Activated CD4-positive, alpha-beta T cell treated with anti-CD3 and anti-CD28 coated beads for 1 hour (primary cell): ENCODE data around the gene WRNIP1.
A peak's percentile ranks its signal among the peaks of the same experiment; 100 is the strongest.

Experiments
- DNase-seq: peaks from one replicate; pipeline ENCODE4 v3.0.0-alpha.2; 2020

Gene WRNIP1

DNA sequence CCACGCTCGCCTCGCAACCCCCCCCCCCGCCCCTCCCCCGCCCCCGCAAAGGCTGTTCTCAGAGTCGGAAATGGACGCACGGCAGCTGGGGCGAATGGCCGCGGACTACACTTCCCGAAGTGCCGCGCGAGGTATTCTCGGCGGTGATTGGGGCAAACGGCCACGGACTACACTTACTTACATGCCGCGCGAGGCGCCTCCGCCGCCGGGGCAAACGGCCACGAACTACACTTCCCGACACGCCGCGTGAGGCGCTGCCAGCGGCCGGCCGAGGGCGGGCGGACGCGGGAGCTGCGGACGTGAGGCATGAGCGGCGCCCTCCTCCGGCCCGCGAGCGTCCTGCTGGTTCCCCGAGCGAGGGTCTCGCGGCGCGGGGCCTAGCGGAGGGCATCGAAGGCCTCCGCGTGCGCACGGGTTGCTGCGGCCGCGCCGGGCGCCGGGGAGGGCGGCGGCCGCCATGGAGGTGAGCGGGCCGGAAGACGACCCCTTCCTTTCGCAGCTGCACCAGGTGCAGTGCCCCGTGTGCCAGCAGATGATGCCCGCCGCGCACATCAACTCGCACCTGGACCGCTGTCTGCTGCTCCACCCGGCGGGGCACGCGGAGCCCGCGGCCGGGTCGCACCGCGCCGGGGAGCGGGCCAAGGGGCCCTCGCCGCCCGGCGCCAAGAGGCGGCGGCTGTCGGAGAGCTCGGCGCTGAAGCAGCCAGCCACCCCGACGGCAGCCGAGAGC, at the start of gene WRNIP1:
TSS of gene WRNIP1 (plus strand) at position 228 of the 730 bp plus-strand sequence. CDS start at position 458, 230 bp downstream.
- peak; percentile 97 for DNase-seq

DNA sequence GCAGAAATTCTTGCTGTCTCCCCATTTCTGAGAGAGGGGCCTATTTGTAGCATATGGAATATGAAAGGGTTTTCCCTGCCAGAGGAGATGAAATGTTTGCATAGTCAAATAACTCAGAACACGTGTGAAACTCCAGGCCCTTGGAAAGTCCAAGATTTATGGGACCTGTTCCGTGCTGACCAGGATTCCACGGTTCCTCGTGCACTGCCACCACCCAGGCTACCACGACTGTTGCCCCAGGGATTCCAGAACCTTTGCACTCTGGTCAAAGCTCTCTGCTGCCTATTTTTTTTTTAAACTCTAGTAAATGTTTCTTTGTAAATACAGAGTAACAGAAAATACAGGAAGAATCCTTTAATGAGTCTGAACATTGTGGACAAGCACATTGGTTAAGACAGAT, 49.5 kb upstream of the WRNIP1 start:
- no peak for DNase-seq

DNA sequence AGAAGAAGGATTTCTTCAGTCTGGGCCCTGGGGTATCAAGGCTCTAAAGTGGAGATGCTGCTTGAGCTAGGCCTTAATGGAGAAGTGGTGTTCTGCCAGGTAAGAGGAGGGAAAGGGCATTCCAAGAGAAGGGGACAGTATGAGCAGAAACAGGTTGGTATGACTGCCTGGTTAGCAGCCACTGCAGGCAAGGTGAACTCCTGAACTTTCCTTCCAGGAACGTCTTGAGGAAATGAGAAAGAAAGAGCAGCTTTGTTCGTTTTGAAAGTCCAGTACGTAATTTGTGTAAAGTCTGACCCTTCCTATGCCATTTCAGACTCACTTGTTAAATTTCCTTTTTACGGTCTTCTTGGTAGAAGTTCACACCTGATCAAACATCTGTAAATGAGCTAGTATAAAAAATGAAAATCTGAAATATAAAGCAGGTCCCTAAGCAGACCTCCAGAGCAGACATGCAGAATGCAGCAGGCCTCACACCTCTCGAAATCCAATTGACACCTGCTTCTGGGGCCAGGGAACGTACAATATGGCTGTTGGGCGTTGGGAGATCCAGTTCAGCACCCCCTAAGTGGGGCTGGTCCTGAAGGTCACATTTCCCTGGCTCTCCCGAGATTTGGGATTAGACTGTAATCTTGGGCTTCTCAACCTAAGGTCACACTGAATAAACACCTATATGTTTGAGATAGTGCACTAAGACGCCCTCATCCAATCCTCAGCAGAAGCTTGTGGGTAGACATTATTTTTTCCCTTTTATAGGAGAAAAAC, 48.1 kb upstream of the WRNIP1 start:
- DNase-seq, result no peak

DNA sequence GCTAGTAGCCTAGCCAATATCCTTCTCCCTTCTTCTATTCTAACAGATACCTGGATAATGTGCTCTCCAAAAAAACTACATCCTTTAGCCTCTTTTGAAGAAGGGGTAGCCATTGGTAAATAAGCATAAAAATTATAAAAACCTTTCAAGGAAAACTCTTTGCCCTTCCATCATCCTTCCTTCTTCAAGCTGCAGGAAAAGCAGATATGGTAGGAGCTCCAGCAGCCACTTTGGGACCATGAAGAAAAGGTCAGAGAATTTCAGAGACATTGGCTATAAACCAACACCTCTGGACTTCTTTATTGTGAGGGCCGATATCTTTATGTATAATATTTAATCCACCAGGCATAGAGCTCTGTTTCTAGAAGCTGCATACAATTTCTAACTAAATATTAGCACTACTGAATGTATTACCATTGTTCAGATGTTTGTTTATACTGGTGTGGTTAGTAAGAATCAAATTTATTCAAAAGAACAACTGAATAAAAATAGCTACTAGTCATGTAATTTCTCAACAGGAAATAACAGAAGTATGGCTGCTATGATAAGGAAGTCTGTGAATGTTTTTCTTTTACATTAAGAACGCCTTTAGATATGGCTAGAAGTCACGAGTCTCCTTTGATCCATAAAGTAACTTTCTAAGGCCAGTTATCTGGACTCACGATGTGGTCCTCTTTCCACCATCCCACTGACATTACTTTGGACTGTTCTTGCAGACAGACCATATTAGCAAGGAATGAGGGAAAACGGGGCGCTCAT, 46.7 kb upstream of the WRNIP1 start:
- DNase-seq, result no peak

DNA sequence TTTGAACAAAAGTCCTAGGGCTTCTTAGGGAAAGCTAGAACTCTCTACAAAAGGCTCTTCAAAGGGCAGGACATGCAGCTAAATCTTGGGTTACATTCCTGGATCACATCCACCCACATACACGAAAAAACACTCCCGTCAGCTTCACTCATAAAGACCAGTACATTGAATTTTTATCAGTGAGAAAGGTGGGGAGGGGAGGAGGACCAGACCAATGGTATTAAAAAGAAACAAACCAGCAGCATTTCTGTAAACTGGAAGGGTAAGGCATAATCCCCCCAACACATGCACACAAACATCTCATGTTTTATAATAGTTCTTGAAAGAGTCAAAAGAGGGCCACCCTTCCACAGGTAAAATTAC, 46.1 kb upstream of the WRNIP1 start:
- DNase-seq, result no peak

DNA sequence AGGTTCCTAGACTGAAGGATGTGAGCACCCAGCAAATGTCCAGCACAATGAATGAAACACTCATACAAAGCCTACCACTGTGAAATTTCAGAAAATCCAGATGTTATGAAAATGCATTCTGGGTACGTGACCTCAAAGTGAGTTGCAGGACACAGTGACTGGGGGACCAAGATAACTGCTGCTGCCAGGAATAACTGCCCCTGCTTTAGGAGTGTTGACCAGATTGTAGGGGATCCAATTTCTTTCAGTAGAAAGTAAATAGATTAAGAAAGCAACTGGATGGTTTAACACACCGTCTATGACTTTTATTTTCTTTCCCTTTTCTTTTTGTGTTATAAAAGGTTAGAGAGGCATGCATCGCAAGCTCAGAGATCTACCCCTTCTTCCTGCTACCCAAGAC, 44.0 kb upstream of the WRNIP1 start:
- no peak for DNase-seq

DNA sequence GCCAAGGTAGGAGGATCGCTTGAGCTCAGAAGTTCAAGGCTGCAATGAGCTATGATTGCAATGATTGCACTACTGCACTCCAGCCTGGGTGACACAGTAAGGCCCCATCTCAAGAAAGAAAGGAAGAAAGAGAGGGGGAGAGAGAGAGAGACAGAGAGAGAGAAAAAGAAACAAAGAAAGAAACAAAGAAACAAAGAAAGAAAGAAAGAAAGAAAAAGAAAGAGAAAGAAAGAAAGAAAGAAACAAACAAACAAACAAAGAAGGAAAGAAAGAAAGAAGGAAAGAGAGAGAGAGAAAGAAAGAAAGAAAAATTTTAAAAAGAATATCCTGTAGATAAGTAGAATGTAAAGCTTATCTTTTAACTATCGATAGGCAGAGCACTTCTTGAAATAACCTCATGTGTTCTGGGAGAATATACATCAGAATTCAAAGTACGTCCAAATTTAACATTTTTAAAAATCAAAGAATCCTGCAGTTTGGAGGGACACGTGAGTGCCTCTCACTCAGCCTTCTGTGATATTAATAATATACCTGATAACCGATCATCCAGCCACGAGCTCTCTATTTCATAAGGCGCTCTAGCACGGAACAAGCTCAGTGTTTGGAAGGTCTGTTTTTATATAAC, 39.7 kb upstream of the WRNIP1 start:
- no peak for DNase-seq

DNA sequence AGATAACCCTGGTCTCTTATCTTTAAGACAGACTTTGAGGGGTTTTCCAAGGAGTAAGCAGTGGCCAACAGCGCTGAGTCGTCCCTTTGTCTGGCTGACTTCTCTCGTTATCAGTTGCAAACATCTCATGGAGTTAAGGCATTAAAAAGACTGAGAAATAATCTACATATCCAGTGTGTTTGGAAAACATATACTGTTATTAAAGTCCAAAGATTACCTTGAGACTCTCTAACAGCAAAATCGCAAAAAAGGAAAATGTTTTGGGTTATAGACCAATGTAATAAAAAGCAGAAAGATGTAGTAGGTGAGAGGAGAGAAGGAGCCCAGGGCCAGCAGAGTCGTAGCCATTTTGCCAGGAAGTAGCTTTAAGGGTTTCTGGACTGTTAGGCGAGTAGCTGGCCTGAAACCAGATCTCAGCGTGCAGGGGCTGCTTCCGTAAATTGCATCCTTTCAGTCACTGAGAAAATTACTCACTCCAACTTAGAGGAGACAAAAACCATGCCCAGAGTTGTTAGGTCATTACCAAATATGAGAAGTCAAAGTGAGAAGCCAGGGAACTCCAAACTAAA, 39.1 kb upstream of the WRNIP1 start:
- no peak for DNase-seq

DNA sequence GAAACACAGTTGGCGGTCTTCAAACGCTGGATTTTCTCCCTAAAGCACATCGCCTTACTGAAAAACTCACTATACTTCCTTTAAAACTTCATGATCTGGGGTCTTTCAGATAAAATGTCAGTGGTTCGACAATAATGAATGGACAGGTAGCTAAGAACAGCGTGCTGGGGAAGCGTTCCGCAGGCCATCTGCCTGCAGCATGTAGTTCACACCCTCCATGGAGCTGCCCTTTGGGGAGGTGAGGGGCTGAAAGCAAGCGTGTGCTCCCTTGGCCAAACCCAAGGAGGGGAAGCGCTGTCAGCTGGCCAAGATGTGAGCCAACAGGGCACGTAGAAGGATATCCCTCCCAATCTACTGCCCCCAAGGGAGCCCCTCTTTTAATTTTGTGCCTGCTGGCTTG, 35.3 kb upstream of the WRNIP1 start:
- no peak for DNase-seq

DNA sequence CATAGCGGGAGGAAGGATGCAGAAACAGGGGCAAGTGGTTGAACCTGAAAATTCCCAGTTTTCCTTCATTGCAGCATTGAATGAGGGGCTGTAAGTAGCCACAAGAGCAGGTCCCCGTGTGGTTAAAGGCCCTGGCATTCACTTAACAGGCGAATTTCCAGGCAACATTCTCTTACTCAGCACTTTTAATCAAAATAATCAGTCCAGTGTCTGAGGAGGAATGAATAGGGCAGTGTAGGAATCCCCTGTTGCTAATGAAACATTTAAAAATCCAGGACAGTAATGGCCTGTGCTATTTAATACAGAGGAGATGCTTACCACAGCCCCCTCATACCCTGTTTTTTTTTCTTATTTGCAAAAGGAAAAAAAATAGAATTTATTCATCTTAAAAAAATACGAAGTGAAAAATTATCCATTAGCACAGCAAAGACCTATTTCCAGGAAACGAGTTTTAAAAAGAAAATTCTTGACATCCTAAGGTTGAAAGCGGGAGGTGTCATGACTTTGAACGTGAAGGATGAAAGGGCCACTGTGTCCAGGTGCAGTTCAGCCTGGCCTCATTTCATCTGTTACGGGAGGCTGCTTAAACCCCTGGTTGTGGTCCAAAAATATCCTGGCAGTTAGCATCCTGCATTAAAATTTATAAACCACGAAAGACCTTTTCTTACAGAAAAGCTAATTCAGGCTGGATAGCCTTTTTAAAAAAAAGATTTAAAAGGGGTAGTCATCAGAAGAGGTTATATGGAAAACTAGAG, 34.7 kb upstream of the WRNIP1 start:
- DNase-seq, result no peak

DNA sequence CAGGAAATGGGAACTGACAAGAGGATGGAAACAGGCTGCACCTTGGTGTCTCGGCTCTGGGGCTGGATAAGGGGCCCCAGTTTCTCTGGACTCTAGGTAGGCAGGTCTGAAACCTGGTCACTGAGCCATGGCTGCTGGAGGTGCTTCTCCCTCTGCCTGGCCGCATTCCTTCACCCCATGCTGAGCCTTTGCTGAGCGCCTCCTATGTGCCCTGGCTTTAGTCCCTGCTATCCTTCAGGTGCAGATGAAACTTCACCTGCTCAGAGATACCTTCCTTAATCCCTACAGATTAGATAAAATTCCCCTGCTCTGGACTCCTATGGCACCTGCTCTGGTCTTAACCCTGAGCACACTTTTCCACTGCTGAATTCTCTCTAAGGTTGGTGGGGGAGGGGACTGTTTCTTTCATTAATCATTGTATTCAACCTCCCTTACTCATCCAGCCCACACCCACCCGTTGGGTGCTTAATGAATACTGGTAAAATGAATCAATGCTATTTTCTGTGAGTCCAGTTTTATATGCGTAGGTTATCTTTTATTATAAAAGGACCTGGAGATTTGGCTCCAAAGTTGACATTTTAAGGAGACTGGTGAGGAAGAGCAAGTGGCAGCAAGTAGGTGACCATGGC, 33.8 kb upstream of the WRNIP1 start:
- no peak for DNase-seq

DNA sequence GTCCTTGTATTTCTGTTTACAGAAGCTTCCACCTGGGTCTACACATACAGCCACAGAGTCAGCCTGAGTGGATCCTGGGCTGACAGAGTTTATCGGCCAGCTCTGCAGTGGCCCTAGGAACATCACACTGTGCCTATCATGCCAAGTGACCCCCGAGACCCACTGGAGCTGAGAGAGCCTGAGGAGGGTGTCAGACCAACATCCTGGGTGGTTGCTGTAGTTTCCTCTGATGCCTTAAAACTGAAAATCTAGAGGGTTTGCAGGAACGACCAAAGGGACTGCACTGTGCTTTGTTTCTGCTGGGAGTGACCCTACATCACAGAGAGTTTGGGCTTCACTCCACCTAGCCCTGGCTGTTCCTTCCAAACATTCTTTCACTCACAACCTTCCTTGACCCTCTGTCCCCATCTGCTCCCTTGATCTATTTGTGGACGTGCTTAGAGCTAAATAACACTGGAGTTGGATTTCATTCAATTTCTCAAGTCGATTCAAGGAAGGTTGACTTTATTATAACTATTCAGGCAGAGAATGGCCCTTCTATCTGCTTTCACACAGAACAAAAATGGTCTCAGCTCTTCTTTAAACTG, 32.6 kb upstream of the WRNIP1 start:
- DNase-seq, result no peak

DNA sequence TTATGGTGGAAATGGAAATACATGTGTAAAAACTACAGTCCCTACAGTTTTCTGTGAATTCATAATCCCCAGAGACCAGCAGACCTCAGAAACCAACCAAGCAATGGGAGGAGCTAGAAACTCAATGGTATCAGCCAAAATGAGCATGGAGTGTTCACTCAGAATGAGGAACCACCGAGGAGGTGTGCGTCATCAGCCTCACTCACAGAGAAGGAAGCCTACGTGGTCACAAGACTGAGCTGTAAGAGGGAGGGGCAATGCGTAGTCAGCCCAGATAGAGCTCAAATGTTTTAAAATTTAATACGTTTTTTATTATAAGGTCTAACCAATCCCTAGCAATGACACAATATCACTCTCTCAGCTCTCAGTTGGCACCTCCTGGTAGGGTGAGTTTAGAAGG, 31.9 kb upstream of the WRNIP1 start:
- no peak for DNase-seq

DNA sequence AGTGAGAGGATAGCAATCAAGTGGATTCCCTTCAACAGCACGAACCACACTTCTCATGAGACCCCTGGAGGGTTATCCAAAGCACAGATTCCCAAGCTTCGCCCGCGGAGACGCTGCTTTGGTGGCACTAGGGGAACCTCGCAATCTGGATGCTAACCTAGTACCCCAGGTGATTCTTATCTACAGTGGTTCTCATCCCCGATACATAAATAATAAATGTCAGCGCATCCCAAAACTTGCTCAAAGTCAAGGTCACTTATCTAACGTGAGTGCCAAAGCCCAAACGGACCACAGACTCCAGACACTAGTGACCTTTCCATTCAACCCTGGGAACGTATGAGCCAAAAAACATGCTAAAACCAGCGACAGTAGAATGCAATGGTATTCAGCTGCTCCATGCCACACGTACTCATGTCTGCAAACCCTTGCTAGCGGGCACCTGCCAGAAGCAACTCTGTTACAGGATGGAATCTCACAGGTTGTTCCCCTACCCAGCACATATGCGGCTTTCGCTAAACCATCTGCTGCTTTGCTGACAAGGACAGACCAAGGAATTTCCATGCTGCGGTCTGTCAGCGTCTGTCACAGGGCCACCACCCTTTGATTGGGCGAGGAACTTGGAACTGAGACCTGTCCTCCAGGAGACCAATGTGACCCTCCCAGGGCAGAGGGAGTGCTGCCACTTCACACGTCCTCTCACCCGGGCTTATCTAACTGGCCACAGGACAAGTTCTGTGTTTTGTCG, 31.3 kb upstream of the WRNIP1 start:
- DNase-seq, result no peak

DNA sequence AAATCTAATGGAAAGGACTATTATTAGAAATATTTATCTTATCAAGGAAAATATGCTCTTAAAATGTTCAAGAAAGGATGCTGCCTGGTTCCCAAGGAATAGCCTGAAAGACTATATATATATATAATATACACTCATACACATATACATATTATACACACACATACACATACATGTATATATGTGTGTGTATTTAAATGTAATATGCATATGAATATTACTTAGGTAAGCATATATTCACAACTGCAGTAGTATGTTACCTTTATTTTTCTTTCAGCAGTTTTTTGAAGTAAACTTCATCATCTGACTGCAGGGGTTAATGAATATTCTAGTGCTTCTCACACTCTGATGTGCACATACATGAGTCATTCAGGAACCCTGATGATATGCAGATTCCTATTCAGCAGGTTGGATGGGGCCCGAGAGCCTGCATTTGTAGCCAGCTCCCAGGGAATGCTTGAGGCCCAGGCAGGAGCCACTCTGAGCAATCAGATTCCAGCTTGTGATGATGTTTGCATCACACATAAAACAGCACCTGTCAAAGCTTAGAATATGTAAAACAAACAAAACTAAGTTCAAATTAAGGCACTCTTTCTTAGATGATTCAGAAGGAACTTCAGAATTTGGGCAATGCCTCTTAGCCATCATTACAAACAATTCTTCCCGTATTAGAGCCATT, 30.6 kb upstream of the WRNIP1 start:
- DNase-seq, result no peak

DNA sequence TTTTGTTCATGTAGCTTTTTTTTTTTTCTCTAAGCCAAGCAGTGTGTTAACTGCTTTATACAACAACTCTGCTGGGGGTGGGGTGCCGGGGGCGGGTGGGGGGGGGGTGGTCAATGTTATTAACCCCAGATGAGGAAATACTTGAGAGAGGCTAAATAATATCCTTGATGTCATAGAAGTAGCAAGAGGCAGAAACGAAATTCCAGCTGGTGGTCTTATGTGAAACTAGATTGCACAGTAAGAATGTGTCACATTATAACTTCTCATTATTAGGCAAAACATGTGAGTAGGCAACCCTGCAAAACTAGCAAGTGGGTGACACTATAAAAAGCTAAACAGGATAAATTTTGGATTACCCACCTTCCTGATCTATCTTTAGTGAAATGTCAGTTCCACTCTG, 27.3 kb upstream of the WRNIP1 start:
- DNase-seq, result no peak

DNA sequence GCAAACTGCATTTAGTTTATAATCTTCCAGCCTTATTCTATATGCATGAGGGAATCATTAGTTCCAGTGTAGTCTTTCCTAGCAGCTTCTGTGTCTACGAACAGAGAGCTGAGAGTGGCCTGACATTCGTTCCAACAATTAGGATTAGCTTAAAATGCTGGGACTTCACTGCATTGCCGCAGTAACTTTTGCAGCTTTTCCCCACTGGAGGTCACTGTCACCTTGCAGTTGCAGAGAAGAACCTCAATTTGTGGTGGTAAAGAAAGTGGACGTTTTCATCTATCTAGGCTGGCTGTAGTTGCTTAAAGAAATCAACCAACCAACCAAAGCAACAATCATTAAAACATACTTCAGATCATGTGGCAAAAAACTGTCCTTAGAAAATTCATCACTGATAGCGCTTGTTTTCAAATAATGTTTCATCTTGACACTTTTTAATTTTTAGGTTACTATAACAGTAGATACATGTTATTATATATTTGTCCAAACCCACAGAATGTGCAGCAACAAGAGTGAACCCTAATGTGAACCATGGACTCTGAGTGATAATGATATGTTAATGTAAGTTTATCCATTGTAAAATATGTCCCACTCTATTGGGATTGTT, 26.7 kb upstream of the WRNIP1 start:
- DNase-seq, result peak; percentile 26

DNA sequence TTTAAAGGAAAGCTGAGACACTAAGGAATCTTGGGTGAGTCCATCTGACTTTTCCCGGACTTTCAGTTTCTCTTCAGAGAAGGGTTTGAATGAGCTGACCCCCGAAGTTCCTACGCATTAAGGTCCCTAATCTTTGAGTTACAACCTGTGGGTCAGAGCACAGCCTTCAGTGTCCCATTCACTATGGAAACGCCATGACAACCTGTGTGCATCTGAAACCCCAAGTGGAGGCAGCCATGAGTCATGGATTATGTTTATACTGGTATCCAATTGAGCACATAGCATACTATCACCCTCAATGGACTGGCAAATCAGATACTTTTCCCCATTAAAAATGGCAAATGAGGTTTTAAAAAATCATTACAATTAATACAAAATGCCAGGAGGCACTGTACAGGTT, 25.9 kb upstream of the WRNIP1 start:
- no peak for DNase-seq

DNA sequence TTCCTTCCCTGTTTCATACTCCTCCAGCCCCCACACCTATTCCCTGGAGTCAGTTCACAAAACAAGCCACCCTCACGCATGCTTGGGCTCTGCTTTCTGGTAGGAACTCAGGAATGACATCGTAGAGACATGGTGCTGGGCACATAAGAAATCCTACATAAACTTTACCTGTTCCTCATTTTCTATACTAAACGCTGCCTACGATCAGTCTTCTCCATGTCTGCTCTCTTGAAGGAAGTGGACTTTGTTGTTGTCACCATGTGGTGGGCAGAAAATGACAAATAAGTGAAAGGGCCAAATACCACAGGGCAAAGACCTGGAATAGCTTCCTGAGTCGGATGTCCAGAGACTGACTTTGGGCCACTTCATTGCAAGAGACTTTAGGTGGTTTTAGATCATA, 24.6 kb upstream of the WRNIP1 start:
- DNase-seq, result no peak

DNA sequence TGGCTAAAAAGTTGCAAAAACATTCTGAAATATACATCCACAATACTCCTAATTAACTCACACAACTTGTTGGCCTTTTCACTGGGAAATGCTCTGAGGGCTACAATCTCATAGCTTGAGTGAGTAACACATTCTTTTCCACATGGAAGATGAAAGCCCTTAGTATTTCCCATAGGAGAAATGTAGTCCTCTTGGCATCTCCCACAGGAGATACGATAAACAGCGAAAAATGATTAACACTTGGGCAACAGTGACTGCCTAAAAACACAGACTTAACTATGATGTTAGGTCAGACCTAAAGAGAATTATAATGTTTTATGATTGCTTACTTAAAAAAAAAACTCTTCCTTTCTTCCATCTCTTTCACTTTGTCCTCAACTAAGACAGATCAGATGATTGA, 23.4 kb upstream of the WRNIP1 start:
- DNase-seq, result no peak
